Measurements from ENCODE around the gene EIF2AK3.

The EIF2AK3 gene

DNA sequence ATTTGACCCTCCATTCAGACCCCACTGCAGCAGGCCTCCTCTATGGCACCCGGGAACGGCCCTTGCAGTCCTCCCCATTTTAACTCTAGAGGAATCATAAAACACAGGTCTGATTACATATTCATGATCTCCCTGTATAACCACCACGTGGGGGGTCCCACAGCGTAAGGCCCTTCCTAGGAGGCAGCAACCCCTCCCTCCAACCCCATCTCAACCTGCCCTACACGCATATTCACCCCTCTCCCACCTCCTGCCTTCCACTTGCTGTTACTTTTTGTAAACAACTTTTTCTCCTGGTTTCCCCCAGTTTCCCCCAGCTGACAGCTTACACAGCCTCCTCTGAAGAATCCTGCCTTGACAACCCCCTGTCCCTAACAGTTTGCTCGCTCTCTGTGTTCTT lies 89.6 kb downstream of the EIF2AK3 start:
- TF ChIP-seq, protein P1, sequence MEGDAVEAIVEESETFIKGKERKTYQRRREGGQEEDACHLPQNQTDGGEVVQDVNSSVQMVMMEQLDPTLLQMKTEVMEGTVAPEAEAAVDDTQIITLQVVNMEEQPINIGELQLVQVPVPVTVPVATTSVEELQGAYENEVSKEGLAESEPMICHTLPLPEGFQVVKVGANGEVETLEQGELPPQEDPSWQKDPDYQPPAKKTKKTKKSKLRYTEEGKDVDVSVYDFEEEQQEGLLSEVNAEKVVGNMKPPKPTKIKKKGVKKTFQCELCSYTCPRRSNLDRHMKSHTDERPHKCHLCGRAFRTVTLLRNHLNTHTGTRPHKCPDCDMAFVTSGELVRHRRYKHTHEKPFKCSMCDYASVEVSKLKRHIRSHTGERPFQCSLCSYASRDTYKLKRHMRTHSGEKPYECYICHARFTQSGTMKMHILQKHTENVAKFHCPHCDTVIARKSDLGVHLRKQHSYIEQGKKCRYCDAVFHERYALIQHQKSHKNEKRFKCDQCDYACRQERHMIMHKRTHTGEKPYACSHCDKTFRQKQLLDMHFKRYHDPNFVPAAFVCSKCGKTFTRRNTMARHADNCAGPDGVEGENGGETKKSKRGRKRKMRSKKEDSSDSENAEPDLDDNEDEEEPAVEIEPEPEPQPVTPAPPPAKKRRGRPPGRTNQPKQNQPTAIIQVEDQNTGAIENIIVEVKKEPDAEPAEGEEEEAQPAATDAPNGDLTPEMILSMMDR (IDR thresholded peaks at IDR 0.05; ENCODE audit: borderline replicate concordance, insufficient read depth, low read depth, low read length) = no peak
- H3K4me3 ChIP-seq (ENCODE audit: low read depth, low read length) = no peak overlapping the region

DNA sequence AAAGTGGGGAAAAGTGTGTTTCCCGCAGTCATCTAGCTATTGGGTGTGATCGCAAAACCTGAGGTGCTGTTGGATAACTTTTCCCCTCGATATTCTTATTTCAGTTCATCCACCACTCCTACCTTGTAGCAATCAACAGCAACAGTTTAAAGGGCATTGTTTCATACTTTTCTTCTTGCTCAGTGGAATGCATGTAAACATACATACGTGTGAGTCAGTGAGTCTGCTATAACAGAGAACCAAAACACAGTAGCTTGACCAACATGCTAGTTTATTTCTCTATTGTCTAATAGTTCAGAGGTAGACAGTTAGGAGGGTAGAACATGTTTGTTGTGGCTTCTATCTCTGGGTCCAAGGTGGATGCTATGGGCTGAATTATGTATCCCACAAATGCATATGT lies 97.2 kb downstream of the EIF2AK3 start:
- TF ChIP-seq, protein P1 (IDR thresholded peaks at IDR 0.05; ENCODE audit: borderline replicate concordance, insufficient read depth, low read depth, low read length) = no peak
- no peak overlapping the region for H3K4me3 ChIP-seq (ENCODE audit: low read depth, low read length)

DNA sequence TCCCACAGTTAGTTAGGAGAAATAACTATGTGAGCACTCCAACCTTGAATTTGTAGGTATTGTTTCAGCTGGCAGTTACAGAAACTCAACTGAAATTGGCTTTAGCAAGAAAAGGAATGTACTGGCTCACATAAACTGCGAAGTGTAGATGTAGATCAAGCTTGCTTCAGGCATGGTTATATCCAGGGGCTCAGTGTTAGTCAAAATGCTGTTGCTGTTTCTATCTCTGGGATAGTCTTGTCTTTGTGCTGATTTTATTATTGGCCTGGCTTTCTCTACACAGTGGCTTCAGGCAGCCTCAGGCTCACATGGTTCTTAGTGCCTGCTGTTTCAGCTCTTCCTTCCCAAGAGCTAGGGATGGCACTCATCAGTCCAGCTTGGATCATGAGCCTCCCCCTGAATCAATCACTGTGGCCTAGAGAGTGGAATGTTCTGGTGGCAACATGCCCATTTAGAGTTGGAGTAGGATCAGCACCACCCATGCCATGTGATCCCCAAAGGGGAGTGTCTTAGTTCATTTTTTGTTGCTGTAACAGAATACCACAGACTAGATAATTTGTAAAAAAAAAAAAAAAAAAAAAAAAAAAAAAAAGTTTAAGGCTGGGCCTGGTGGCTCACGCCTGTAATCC lies 105.7 kb downstream of the EIF2AK3 start:
- no peak overlapping the region for H3K4me3 ChIP-seq (ENCODE audit: low read depth, low read length)
- TF ChIP-seq, protein P1 (IDR thresholded peaks at IDR 0.05; ENCODE audit: borderline replicate concordance, insufficient read depth, low read depth, low read length) = no peak

GRCh38 chr2:88517759-88518201 lies 109.5 kb downstream of the EIF2AK3 start:
- H3K4me3 ChIP-seq (ENCODE audit: low read depth, low read length) = no peak overlapping the region
- TF ChIP-seq, protein P1 (IDR thresholded peaks at IDR 0.05; ENCODE audit: borderline replicate concordance, insufficient read depth, low read depth, low read length) = no peak

Measured in GM12875 (cell line).